Stimulated activated CD8-positive, alpha-beta memory T cell treated with anti-CD3 and anti-CD28 coated beads, Interleukin-2, amount 100 ng/mL, for 1 hour (primary cell): ENCODE measurements around the gene CNPY4.
A peak's percentile ranks its signal among the peaks of the same experiment; 100 is the strongest.

Source experiments
- DNase-seq, 2 donors: peaks; one replicate each; pipeline ENCODE4 v3.0.0-alpha.2; 2020; ENCODE audit warnings: low read depth in 2 of 2

The CNPY4 gene

GRCh38 chr7:100148225-100148558 lies 28.8 kb downstream of the CNPY4 start:
- DNase-seq, result no peak

DNA sequence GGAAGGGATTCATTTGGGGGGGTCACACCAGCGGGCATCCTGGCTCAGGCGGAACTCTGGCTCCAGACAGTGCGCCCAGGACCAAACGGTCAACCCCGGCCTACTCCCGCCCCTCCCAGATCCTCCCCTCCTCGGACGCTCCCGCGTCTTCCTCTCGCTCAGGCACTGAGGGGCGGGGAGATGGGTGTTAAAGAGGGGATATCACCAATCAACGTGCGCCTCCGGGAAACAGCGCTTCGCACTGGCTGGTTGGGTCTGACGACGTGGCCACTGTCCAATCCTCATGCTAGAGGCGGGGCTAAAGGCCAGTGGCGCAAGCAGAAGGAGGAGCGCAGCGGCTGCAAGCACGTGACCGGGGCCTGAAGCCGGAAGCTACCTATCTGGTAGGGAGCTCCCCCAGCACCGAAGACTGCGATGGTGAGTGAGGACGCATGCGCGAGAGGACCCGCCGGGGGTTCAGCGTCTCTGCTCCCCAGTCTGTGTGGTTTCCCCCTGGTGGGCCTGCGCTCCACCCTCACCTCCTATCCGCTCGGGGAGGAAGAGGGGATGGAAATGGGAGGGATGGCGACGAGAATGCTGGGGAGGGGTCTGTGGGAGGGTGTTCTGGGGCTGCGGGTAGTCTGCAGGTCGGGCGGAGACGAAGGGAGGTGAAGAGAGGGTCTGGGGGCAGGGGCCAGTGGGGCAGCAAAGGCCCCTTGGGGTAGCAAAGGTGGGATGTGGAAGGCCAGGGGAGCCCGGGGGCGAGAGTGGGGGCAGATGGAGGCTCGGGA lies 29.3 kb downstream of the CNPY4 start, which contains the start of gene LAMTOR4:
TSS of gene LAMTOR4 (plus strand) at position 360 of the 770 bp plus-strand sequence. CDS start at position 415, 55 bp downstream.
- DNase-seq, result peak; percentile 94 to 95

GRCh38 chr7:100152404-100152803 lies 33.0 kb downstream of the CNPY4 start:
- no peak for DNase-seq

GRCh38 chr7:100152937-100153666 lies 33.7 kb downstream of the CNPY4 start:
- no peak for DNase-seq

- DNase-seq, result no peak
Observed at GRCh38 chr7:100153708-100154535, 34.5 kb downstream of the CNPY4 start.

GRCh38 chr7:100154651-100155491 lies 35.4 kb downstream of the CNPY4 start:
- no peak for DNase-seq

- no peak for DNase-seq
Observed at GRCh38 chr7:100155553-100156317, 36.3 kb downstream of the CNPY4 start.

DNA sequence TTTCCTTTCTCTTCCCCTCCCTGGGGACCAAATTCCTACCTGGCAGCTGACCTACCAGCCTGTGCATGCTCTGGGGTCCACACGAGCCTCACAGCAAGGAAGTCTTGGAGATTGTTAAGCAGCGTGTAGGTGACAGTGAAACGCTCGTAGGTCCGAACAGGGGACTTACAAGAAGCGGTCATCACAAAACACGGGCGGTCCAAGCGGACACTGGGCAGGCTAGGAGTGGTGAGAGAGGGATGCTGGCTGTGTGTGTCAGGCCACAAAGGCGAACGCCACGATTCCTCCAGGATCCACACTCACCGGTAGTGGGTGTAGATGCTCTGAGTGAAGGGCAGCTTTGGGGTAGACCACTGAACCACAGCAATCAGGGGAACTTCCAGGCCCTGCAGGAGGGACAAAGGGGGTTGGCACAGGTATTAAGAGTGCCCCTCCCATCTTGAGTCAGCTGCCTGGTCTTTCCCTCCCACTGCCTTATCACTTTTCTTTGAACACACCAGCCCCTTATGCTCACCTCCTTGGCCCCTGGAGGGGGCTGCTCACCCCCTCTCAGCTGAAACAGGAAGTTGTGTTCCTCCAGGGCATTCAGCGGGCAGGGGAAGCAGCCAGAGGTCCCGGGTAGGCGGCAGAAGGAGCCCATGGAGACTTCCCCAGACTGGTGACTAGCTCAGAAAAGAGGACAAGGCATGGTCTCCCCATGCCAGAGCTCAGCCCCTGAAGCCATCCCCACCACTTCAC lies 37.1 kb downstream of the CNPY4 start:
- no peak for DNase-seq

GRCh38 chr7:100157069-100157333 lies 37.6 kb downstream of the CNPY4 start:
- DNase-seq, result no peak

- no peak for DNase-seq
Observed at GRCh38 chr7:100157334-100158228, 38.1 kb downstream of the CNPY4 start.

GRCh38 chr7:100158229-100159098 lies 39.0 kb downstream of the CNPY4 start, which contains the start of gene TRAPPC14:
TRAPPC14 (minus strand) TSS chr7:100158723; CDS start chr7:100158499, 224 bp downstream.
- DNase-seq, result peak; percentile 82 to 85

GRCh38 chr7:100159099-100159623 lies 39.7 kb downstream of the CNPY4 start:
- DNase-seq, result no peak

- no peak for DNase-seq
Observed at GRCh38 chr7:100160067-100160466, 40.6 kb downstream of the CNPY4 start.

DNA sequence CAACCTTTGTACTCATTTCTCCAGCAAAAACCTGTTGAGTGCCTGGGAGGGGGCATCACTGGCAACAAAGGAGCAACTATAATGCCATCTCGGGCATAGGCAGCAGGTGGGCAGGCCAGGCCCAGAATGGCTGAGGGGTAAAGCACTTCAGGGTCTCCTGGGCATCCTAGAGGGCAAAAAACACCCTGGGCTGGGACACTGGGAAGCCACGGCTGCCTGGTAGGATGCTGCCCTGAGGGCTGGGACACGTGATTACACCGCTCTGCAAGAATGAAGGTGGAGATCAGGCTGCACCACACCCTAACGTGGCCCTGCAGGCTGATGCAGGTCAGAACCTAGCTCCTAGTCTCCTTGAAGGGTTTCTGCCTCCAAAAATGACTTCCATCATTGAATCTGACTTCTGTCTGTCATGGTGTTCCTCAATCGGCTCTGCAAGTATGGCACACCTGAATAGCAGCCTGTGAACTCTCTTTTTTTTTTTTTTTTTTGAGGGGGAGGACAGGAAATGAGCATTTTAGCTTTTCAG lies 43.6 kb downstream of the CNPY4 start:
- DNase-seq, result no peak

DNA sequence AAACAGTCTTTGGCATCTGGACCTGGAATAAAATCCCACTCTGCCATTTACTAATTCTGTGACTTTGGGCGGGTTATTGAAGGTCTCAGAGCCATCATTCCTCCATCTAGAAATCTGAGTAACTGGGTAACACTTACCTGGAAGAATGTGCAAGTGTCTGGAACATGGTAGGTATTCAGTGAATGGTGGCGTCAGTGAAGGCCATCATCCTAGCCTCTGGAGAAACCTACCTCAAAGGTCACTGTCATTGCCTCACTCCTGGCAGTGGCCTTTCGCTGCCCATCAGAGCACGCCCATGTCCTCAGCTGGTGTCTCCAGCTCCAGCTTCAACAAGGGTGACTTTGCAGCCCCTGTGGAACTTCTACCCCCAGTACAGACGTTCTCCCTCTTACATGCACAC lies 44.4 kb downstream of the CNPY4 start:
- no peak for DNase-seq

GRCh38 chr7:100166317-100166940 lies 47.0 kb downstream of the CNPY4 start:
- no peak for DNase-seq
